Esophagus muscularis mucosa (tissue), 4 donors: ENCODE measurements around the gene CNTFR. TPM values are rescaled to one million over a fixed set of nuclear protein-coding genes. Genes with fewer than 3 reads are reported as not detected.

Experiments used
- DNase-seq: peaks from one replicate; pipeline ENCODE4 v3.0.0-alpha.2; 2017; ENCODE audit errors: extremely low spot score
- H3K27ac ChIP-seq, 4 donors: fragments of 200-600 bp; sonication (generic); replicated peaks in 1 of 4; 1 replicate in 3 of 4; 2 replicates in 1 of 4; pipeline ENCODE4 v1.5.1; 2016 to 2019; ENCODE audit warnings: mild to moderate bottlenecking in 1 of 4
- H3K27me3 ChIP-seq, 4 donors: fragments of 200-600 bp; sonication (generic); one replicate each; pipeline versions ENCODE4 v1.5.1 to v1.6.0; 2016 to 2019
- H3K36me3 ChIP-seq, 4 donors: fragments of 200-600 bp; sonication (generic); one replicate each; pipeline ENCODE4 v1.5.1; 2016 to 2019
- H3K4me1 ChIP-seq, 4 donors: fragments of 200-600 bp; sonication (generic); one replicate each; pipeline ENCODE4 v1.5.1; 2016 to 2019
- H3K4me3 ChIP-seq, 4 donors: fragments of 200-600 bp; sonication (generic); 1 replicate in 2 of 4; 2 replicates in 2 of 4; pipeline ENCODE4 v1.5.1; 2016 to 2019; ENCODE audit warnings: mild to moderate bottlenecking in 4 of 4, moderate library complexity in 1 of 4
- H3K9me3 ChIP-seq, 4 donors: fragments of 200-600 bp; sonication (generic); 1 replicate in 3 of 4; 2 replicates in 1 of 4; pipeline ENCODE4 v1.5.1; 2016 to 2019
- EP300 ChIP-seq: sonication (generic); formaldehyde crosslinking; IDR thresholded peaks from one replicate; pipeline ENCODE4 v1.6.1; 2017; ENCODE audit warnings: antibody characterized with exemption
- POLR2A ChIP-seq: fragments of 450-650 bp; IDR thresholded peaks from one replicate; pipeline ENCODE4 v1.6.1; 2017; ENCODE audit warnings: antibody characterized with exemption, moderate library complexity, mild to moderate bottlenecking, low read depth
- POLR2AphosphoS5 ChIP-seq, 2 donors: sonication (generic); formaldehyde crosslinking; IDR thresholded peaks; one replicate each; pipeline ENCODE4 v1.6.1; 2017; ENCODE audit warnings: antibody characterized with exemption in 2 of 2
- WGBS: methylation state at CpG from one replicate; pipeline ENCODE4 v1.1.5; 2018; 5-methylcytosine and 5-hydroxymethylcytosine counted together
- intact Hi-C: fragments of 100-400 bp; cut with DNase I; formaldehyde crosslinking; loops from one replicate; pipeline ENCODE4 v1.15.1; 2023
- total RNA-seq, 4 donors: library from RNA; depleted of rRNA; stranded (reverse); fragments of >200 nt; gene quantifications; one replicate each; pipeline versions ENCODE4 v1.1.0 to v1.2.1, GENCODE V29; 2016
- TF ChIP-seq, protein P1 (sequence below), 3 experiments: fragments of 200-600 bp in 2 of 3; fragments of 450-650 bp in 1 of 3; sonication (generic) in 2 of 3; IDR thresholded peaks; one replicate each; pipeline ENCODE4 v1.5.1; 2017 to 2019; ENCODE audit warnings: antibody characterized with exemption in 3 of 3, mild to moderate bottlenecking in 2 of 3, moderate library complexity in 1 of 3

CNTFR gene
- total RNA-seq, 4 donors from 2014 or later = 1.2 to 3.8 (median 2.7) TPM

DNA sequence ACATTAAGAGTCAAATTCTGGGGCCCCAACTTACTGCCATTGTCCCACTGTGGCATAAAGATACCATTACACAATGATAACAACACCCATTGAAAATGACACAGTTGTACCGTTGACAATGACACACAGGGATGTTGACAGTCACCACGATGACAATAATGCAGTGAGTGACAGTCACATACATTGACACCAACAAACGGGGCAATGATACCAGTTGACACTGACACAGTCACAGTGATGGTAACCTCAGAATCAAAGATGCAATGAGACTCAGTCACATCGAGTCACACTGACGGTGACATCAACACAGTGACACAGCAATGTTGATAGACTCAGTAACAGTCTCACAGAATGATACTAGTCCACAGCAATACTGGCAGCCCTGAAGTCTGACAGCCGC, 16.9 kb downstream of the CNTFR start:
- Histone ChIP-seq H3K4me1 (peaks cover 2 to 40% (median 22%) of the 10 kb centered on the region in 4 donors), H3K36me3 (no peaks in the 10 kb centered on the region), H3K27ac (no peak overlapping the region), H3K4me3 (no peak overlapping the region), H3K9me3 (no peaks in the 10 kb centered on the region), H3K27me3 (peaks cover 0 to 49% (median 0%) of the 10 kb centered on the region in 4 donors)
- DNase-seq = no peak
- 94% methylated on average over 6 of the region's 6 CpGs for WGBS
- TF ChIP-seq, protein P1, sequence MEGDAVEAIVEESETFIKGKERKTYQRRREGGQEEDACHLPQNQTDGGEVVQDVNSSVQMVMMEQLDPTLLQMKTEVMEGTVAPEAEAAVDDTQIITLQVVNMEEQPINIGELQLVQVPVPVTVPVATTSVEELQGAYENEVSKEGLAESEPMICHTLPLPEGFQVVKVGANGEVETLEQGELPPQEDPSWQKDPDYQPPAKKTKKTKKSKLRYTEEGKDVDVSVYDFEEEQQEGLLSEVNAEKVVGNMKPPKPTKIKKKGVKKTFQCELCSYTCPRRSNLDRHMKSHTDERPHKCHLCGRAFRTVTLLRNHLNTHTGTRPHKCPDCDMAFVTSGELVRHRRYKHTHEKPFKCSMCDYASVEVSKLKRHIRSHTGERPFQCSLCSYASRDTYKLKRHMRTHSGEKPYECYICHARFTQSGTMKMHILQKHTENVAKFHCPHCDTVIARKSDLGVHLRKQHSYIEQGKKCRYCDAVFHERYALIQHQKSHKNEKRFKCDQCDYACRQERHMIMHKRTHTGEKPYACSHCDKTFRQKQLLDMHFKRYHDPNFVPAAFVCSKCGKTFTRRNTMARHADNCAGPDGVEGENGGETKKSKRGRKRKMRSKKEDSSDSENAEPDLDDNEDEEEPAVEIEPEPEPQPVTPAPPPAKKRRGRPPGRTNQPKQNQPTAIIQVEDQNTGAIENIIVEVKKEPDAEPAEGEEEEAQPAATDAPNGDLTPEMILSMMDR (IDR thresholded peaks at IDR 0.05) = no peak
- intact Hi-C loops = no loop called here

DNA sequence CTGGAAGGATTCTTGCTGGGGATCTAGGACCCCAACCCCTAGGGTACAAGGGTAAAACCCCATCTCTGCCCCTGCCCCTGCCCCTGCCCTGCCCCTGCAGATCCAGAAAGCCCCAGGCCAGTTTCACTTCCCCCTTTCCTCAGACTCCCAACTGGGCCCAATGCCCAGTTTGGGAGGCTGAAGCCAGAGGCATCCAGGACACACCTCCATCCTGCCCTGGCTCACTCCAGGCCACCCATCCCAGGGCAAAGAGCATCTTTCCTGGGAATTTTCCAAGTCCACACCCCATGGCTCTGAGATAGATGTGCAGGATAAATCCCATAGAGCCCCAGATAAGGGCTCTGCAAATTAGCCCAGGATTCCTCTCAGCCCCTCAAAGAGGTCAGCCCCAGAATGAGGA, 17.4 kb downstream of the CNTFR start:
- no peak overlapping the region for H3K27ac ChIP-seq
- intact Hi-C loops = no loop called here
- TF ChIP-seq EP300 = no peak
- TF ChIP-seq, protein P1 (IDR thresholded peaks at IDR 0.05) = no peak
- no peak for TF ChIP-seq POLR2A
- TF ChIP-seq POLR2AphosphoS5 (IDR thresholded peaks at IDR 0.05) = no peak
- no peak for DNase-seq
- peaks cover 0 to 34% (median 17%) of the 10 kb centered on the region in 4 donors for H3K4me1 ChIP-seq
- H3K4me3 ChIP-seq = no peak overlapping the region
- peaks cover 0 to 44% (median 0%) of the 10 kb centered on the region in 4 donors for H3K27me3 ChIP-seq
- H3K36me3 ChIP-seq = no peaks in the 10 kb centered on the region
- no peaks in the 10 kb centered on the region for H3K9me3 ChIP-seq

DNA sequence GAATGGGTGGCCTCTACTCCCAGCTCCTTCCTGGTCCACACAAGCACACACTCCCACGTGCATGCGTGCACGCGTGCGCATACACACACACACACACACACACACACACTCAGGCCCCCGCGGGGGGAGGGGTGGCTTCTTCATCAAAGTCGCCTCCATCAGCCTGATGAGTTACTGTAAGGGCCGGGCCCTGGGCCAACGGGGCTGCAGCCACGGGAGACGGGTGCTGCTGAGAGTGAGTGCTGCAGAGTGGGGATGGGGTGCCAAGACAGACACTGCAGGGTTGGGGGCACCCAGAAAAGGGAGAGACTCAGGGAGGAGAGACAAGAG, 18.1 kb downstream of the CNTFR start:
- Histone ChIP-seq H3K9me3 (no peaks in the 10 kb centered on the region), H3K27me3 (peaks cover 0 to 41% (median 0%) of the 10 kb centered on the region in 4 donors), H3K4me3 (no peak overlapping the region), H3K4me1 (peaks cover 0 to 32% (median 16%) of the 10 kb centered on the region in 4 donors), H3K36me3 (no peaks in the 10 kb centered on the region), H3K27ac (no peak overlapping the region)
- no peak for DNase-seq
- WGBS = 61% methylated on average over 12 of the region's 12 CpGs
- intact Hi-C loops = no loop called here
- no peak for TF ChIP-seq POLR2AphosphoS5 (IDR thresholded peaks at IDR 0.05)
- TF ChIP-seq EP300 = no peak
- TF ChIP-seq, protein P1 (IDR thresholded peaks at IDR 0.05) = no peak
- TF ChIP-seq POLR2A = no peak

DNA sequence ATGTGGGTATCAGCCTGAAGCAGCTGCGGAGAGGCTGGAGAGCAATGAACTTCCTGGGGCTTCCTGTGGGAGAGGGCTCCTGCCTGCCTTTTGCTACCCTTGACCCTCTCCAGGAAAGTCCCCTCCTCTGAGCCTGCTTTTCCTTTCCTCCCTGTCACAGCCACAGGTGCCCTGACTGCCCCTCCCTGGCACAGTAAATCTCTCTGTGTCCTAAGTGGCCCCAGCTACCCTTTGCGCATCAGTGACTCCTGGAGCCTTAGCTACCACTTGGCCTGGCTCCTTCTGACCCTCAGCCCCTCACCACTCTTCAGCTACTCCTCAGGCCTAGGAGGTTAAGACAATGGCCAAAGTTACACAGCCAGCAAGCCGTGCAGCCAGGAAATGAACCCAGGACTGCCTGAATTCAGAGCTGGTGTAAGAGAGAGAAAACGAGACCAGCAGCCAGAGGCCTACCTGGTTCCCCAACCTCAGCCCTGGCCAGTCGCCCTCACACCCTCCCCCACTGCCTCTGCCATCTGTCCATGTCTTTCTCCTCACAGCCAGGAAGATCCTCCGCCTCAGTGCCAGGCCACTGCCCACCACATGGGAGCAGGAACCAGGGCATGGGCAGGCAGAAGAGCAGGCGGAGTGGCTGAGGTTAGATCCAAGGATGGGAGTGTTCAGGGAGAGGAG, 18.6 kb downstream of the CNTFR start:
- Histone ChIP-seq H3K4me1 (peaks cover 0 to 30% (median 16%) of the 10 kb centered on the region in 4 donors), H3K27me3 (peaks cover 0 to 41% (median 0%) of the 10 kb centered on the region in 4 donors), H3K36me3 (no peaks in the 10 kb centered on the region), H3K4me3 (no peak overlapping the region), H3K9me3 (no peaks in the 10 kb centered on the region), H3K27ac (peak overlapping the region in 1 of 4 donors; percentile 33)
- DNase-seq = no peak
- intact Hi-C loops = no loop called here
- TF ChIP-seq, protein P1 (IDR thresholded peaks at IDR 0.05) = no peak
- TF ChIP-seq POLR2AphosphoS5 (IDR thresholded peaks at IDR 0.05) (no peak), EP300 (no peak), POLR2A (no peak)
- 82% methylated on average over 6 of the region's 7 CpGs for WGBS

DNA sequence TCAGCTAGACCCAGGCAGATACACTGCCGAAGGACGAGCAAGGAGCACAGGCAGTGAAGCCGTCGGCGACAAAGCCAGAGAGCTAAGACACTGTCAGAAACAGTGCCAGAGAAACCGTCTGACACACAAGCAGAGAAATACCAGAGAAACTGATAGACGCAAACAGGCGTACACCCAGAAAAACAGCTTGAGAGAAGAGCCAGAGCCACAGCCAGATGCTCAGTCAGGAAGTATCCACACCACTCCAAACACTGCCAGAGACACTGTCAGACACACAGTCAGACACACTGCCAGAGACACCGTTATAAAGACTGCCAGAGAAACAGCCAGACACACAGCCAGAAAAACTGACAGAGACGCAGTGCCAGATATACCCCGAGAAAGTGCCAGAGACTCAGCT, 19.1 kb downstream of the CNTFR start:
- Histone ChIP-seq H3K4me3 (no peak overlapping the region), H3K27ac (peak overlapping the region in 1 of 4 donors; percentile 33), H3K9me3 (no peaks in the 10 kb centered on the region), H3K4me1 (peaks cover 0 to 27% (median 16%) of the 10 kb centered on the region in 4 donors), H3K27me3 (peaks cover 0 to 41% (median 0%) of the 10 kb centered on the region in 4 donors), H3K36me3 (no peaks in the 10 kb centered on the region)
- intact Hi-C loops = no loop called here
- TF ChIP-seq POLR2AphosphoS5 (IDR thresholded peaks at IDR 0.05) (no peak), EP300 (no peak)
- TF ChIP-seq, protein P1 (IDR thresholded peaks at IDR 0.05) = no peak
- no peak for DNase-seq
- 39% methylated on average over 11 of the region's 11 CpGs for WGBS
